HepG2 (cell line): ENCODE measurements around the gene ARF6. TPM values are rescaled to one million over a fixed set of nuclear protein-coding genes. Genes with fewer than 3 reads are reported as not detected.

ENCODE experiments used
- ATAC-seq: fragments of 200-7000 bp; cut with Tn5 transposase; 3 replicates; pipeline ENCODE4 v1.9.1; 2020; ENCODE audit warnings: mild to moderate bottlenecking, moderate library complexity
- BruUV-seq: library from RNA; stranded (reverse); fragments of 400-500 nt; replicated peaks from 2 replicates; lab custom pipeline; 2021; lab: Mats Ljungman, UMichigan
- CTCF ChIA-PET: fragments of 300-600 bp; formaldehyde crosslinking; extraction: SDS; loops from one replicate; lab custom pipeline; 2021; ENCODE audit warnings: low total read pairs, inconsistent platforms, low intra/inter-chr PET ratio; lab: Yijun Ruan, JAX
- POLR2A ChIA-PET: fragments of 350-600 bp; sonication (Branson Sonifier 250); formaldehyde crosslinking; loops from one replicate; lab custom pipeline; 2020; ENCODE audit warnings: antibody characterized with exemption, inconsistent platforms; lab: Yijun Ruan, JAX
- DNase-seq: peaks from one replicate; pipeline ENCODE4 v3.0.0-alpha.2; 2015; ENCODE audit warnings: low spot score
- FAIRE-seq: peaks from 3 replicates; lab custom pipeline; 2011; peaks lifted over from hg19 to GRCh38; lab: Jason Lieb, UNC
- H2AFZ ChIP-seq: one replicate; pipeline ENCODE4 v1.6.1; 2011; ENCODE audit warnings: low read length, inconsistent platforms
- H3K27ac ChIP-seq: fragments of 300-600 bp; 3 replicates; pipeline ENCODE4 v1.8.0; 2011; ENCODE audit warnings: mixed run types, mild to moderate bottlenecking, mixed read lengths, low read length, inconsistent platforms; ENCODE audit not compliant: insufficient read depth; ENCODE audit errors: extremely low read length
- H3K27me3 ChIP-seq, 2 experiments: fragments of 200-600 bp in 1 of 2; 2 replicates in 1 of 2; 3 replicates in 1 of 2; pipeline versions ENCODE4 v1.6.0 to v1.8.0; 2011; ENCODE audit warnings: low read length in 2 of 2, mild to moderate bottlenecking in 2 of 2, moderate library complexity in 2 of 2, inconsistent platforms in 1 of 2; ENCODE audit not compliant: insufficient read depth in 2 of 2, control insufficient read depth in 1 of 2
- H3K36me3 ChIP-seq, 2 experiments: fragments of 200-600 bp in 1 of 2; replicated peaks in 1 of 2; 2 replicates in 1 of 2; 3 replicates in 1 of 2; pipeline versions ENCODE4 v1.5.1 to v1.8.0; 2011; ENCODE audit warnings: low read length in 2 of 2, inconsistent platforms in 1 of 2; ENCODE audit not compliant: insufficient read depth in 2 of 2, control insufficient read depth in 1 of 2
- H3K4me1 ChIP-seq: 2 replicates; pipeline ENCODE4 v1.5.1; 2012; ENCODE audit warnings: low read length, inconsistent platforms; ENCODE audit not compliant: insufficient read depth
- H3K4me2 ChIP-seq: 2 replicates; pipeline ENCODE4 v1.6.0; 2011; ENCODE audit warnings: low read depth, low read length, inconsistent platforms
- H3K4me3 ChIP-seq, 3 experiments: fragments of 200-600 bp in 1 of 3; sonication (generic), shearing (Covaris generic) in 1 of 3; replicated peaks in 1 of 3; 2 replicates each; pipeline ENCODE4 v1.5.1; 2011 to 2016; ENCODE audit warnings: low read length in 3 of 3, inconsistent platforms in 2 of 3, low read depth in 2 of 3, mild to moderate bottlenecking in 2 of 3, control low read depth in 1 of 3, mixed read lengths in 1 of 3; ENCODE audit not compliant: insufficient read depth in 1 of 3
- H3K79me2 ChIP-seq: one replicate; pipeline ENCODE4 v1.6.1; 2011; ENCODE audit warnings: low read length, inconsistent platforms; ENCODE audit not compliant: insufficient read depth
- H3K9ac ChIP-seq: 2 replicates; pipeline ENCODE4 v1.6.0; 2011; ENCODE audit warnings: mild to moderate bottlenecking, low read depth, low read length, inconsistent platforms; ENCODE audit not compliant: insufficient read depth
- H3K9me3 ChIP-seq: 2 replicates; pipeline ENCODE4 v1.5.1; 2012; ENCODE audit warnings: mild to moderate bottlenecking, low read length
- H4K20me1 ChIP-seq: 2 replicates; pipeline ENCODE4 v1.6.0; 2011; ENCODE audit warnings: inconsistent platforms, mild to moderate bottlenecking, low read length, moderate library complexity; ENCODE audit not compliant: insufficient read depth
- KDM1A ChIP-seq: IDR thresholded peaks from 2 replicates; pipeline ENCODE4 v1.6.1; 2016; ENCODE audit warnings: missing compliant biosample characterization
- KDM5A ChIP-seq: fragments of 200-600 bp; sonication (generic); IDR thresholded peaks from 2 replicates; pipeline ENCODE4 v1.7.0; 2018; ENCODE audit warnings: antibody characterized with exemption, mild to moderate bottlenecking, low read length, borderline replicate concordance
- KDM5B ChIP-seq: sonication (generic); formaldehyde crosslinking; IDR thresholded peaks from 2 replicates; pipeline ENCODE4 v1.4.0; 2020; ENCODE audit warnings: missing genetic modification reagents, mild to moderate bottlenecking, borderline replicate concordance
- MAFF ChIP-seq: IDR thresholded peaks from 2 replicates; pipeline ENCODE4 v1.6.1; 2011; ENCODE audit warnings: low read depth, low read length, improper control_type of control experiment
- MAFK ChIP-seq, 2 experiments: IDR thresholded peaks in 1 of 2; conservative IDR thresholded peaks in 1 of 2; 2 replicates each; pipeline ENCODE4 v1.6.1; 2011; ENCODE audit warnings: improper control_type of control experiment in 2 of 2, low read length in 2 of 2
- SOX5 ChIP-seq: IDR thresholded peaks from 2 replicates; pipeline ENCODE4 v1.6.1; 2016; ENCODE audit warnings: borderline replicate concordance
- SOX6 ChIP-seq, 2 experiments: fragments of 450-650 bp in 1 of 2; sonication (generic) in 1 of 2; formaldehyde crosslinking in 1 of 2; IDR thresholded peaks; 2 replicates each; pipeline versions ENCODE4 v1.4.0 to v1.6.1; 2017 to 2020; ENCODE audit warnings: antibody characterized with exemption in 1 of 2, mild to moderate bottlenecking in 1 of 2, missing genetic modification reagents in 1 of 2
- ZNF335 ChIP-seq: sonication (generic); formaldehyde crosslinking; IDR thresholded peaks from 2 replicates; pipeline ENCODE4 v1.4.0; 2020; ENCODE audit warnings: missing genetic modification reagents
- ZNF33A ChIP-seq: sonication (generic); formaldehyde crosslinking; IDR thresholded peaks from 2 replicates; pipeline ENCODE4 v1.5.1; 2020; ENCODE audit warnings: missing genetic modification reagents, mild to moderate bottlenecking, moderate library complexity, borderline replicate concordance
- ZNF749 ChIP-seq: sonication (generic); formaldehyde crosslinking; IDR thresholded peaks from 2 replicates; pipeline ENCODE4 v1.8.0; 2022; ENCODE audit warnings: mild to moderate bottlenecking, missing genetic modification reagents, moderate library complexity, borderline replicate concordance
- ZNF883 ChIP-seq: sonication (generic); formaldehyde crosslinking; IDR thresholded peaks from 2 replicates; pipeline ENCODE4 v1.5.1; 2020; ENCODE audit warnings: mild to moderate bottlenecking, missing genetic modification reagents; ENCODE audit errors: not compliant biosample characterization
- WGBS: methylation state at CpG from one replicate; pipeline ENCODE4 v1.1.6; 2017; ENCODE audit warnings: low lambda C conversion rate; 5-methylcytosine and 5-hydroxymethylcytosine counted together
- in situ Hi-C: cut with HindIII; loops from 2 replicates; pipeline ENCODE4 v1.10.0; 2017; ENCODE audit warnings: low pct_unique_long_range_greater_than_20kb; ENCODE audit not compliant: extremely low pct_ligation_motif_present
- intact Hi-C: fragments of 100-400 bp; cut with micrococcal nuclease; formaldehyde crosslinking; loops from one replicate; pipeline ENCODE4 v1.10.0; 2022; ENCODE audit not compliant: unreplicated experiment
- polyA plus RNA-seq, 8 experiments: library from polyadenylated mRNA; depleted of rRNA in 3 of 8; stranded (reverse) in 7 of 8; unstranded in 1 of 8; fragments of >200 nt; fragmentation: Illumina TruSeq in 4 of 8; extraction: Trizol in 4 of 8; gene quantifications; 2 replicates each; pipeline versions ENCODE4 v1.2.1 to v1.2.3, GENCODE V29; 2011 to 2016; ENCODE audit warnings: low read depth in 4 of 8, missing spikeins in 1 of 8, mixed read lengths in 1 of 8; ENCODE audit not compliant: insufficient read depth in 1 of 8
- total RNA-seq, 5 experiments: library from RNA; depleted of rRNA; stranded (reverse); fragments of >200 nt; fragmentation: Illumina TruSeq; extraction: Trizol; gene quantifications; 2 replicates each; pipeline ENCODE4 v1.2.3, GENCODE V29; 2016; ENCODE audit warnings: low read depth in 1 of 5
- TF ChIP-seq, protein P1 (sequence below): sonication (generic); formaldehyde crosslinking; IDR thresholded peaks from 2 replicates; pipeline ENCODE4 v1.5.1; 2020; ENCODE audit warnings: mild to moderate bottlenecking, moderate library complexity, missing genetic modification reagents
- TF ChIP-seq, protein P2 (sequence below): sonication (generic); formaldehyde crosslinking; IDR thresholded peaks from 2 replicates; pipeline ENCODE4 v1.5.1; 2020; ENCODE audit warnings: missing genetic modification reagents, mild to moderate bottlenecking, borderline replicate concordance
- TF ChIP-seq, protein P3 (sequence below): sonication (generic); IDR thresholded peaks from 2 replicates; pipeline ENCODE4 v1.6.1; 2016; ENCODE audit warnings: low read depth, borderline replicate concordance

Gene ARF6
- total and polyA plus RNA-seq, 2 of the 13 experiments (the other 11 are each of a cell fraction or from before 2014, with no cell fraction given) = 12.7 to 31.9 TPM

DNA sequence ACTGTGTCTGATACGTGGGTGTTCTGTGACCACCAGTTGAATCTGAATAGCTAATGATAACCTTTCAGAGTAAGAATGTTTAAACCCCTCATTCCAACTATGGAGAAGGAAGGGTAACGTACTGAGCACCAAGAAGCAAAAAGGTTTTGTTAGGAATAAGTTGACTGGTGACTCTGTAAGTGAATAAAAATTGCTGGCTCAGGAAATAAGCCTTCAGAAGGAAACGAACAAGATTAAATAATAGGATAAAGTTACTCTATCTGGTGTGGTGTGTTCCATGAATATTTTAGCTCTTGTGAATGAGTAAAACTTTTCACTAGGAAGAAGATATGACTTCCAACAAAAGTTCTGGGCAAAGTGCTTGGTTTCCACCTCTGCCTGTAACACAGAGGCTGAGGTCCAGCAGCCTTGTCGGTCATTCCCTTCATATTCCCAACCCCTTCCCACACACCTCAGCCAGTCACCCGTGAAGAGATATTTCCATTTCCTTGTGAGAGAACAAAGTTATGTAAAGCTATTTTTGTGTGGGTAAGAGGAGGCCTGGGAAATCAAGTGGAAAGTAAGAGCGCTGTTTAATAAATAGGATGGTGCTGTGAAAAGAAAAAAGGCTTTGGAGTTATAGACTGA, 47.1 kb downstream of the ARF6 start:
- FAIRE-seq = no peak
- ChIA-PET CTCF (no interaction called here), POLR2A (no interaction called here)
- H3K27ac ChIP-seq = no peak overlapping the region
- ATAC-seq = no peak
- no TSS peak for BruUV-seq
- H2AFZ ChIP-seq = no peak overlapping the region
- H3K4me1 ChIP-seq = peaks cover 39% of the 10 kb centered on the region
- intact Hi-C loops (loop anchor here (10.0 kb wide), 1 partner anchor 65 kb away; no protein-coding TSS in a partner anchor), in situ Hi-C loops (no loop called here)
- peaks cover 8% of the 10 kb centered on the region; the same call in 1 of the 2 replicates for H3K9me3 ChIP-seq
- WGBS = 63% methylated on average over 6 of the region's 6 CpGs
- no peak overlapping the region for H3K9ac ChIP-seq
- H3K36me3 ChIP-seq = no peaks in the 10 kb centered on the region
- DNase-seq = no peak
- no peaks in the 10 kb centered on the region; a peak in 1 of 5 replicates for H3K27me3 ChIP-seq
- TF ChIP-seq KDM1A (CRISPR knock-in tag) (no peak), MAFK (conservative IDR thresholded peaks at IDR 0.05 in 1 of 2, IDR thresholded peaks at IDR 0.05 in 1 of 2; ENCODE audit: low read length in 2 of 2) (peak in 1 of 2 experiments; percentile 51; a peak in 2 of 4 replicates), ZNF883 (CRISPR knock-in tag) (no peak), SOX5 (CRISPR knock-in tag) (no peak), MAFF (0 out of 2 replicates have a peak, but pooled peaks have one; percentile 7), KDM5A (no peak), ZNF335 (no peak), ZNF749 (CRISPR knock-in tag) (no peak), KDM5B (CRISPR knock-in tag) (no peak), SOX6 (IDR thresholded peaks at IDR 0.05) (no peak), SOX6 (CRISPR knock-in tag; IDR thresholded peaks at IDR 0.05) (no peak), ZNF33A (CRISPR knock-in tag) (no peak)
- TF ChIP-seq, protein P1, sequence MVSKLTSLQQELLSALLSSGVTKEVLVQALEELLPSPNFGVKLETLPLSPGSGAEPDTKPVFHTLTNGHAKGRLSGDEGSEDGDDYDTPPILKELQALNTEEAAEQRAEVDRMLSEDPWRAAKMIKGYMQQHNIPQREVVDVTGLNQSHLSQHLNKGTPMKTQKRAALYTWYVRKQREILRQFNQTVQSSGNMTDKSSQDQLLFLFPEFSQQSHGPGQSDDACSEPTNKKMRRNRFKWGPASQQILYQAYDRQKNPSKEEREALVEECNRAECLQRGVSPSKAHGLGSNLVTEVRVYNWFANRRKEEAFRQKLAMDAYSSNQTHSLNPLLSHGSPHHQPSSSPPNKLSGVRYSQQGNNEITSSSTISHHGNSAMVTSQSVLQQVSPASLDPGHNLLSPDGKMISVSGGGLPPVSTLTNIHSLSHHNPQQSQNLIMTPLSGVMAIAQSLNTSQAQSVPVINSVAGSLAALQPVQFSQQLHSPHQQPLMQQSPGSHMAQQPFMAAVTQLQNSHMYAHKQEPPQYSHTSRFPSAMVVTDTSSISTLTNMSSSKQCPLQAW (CRISPR knock-in tag) = no peak
- TF ChIP-seq, protein P2, sequence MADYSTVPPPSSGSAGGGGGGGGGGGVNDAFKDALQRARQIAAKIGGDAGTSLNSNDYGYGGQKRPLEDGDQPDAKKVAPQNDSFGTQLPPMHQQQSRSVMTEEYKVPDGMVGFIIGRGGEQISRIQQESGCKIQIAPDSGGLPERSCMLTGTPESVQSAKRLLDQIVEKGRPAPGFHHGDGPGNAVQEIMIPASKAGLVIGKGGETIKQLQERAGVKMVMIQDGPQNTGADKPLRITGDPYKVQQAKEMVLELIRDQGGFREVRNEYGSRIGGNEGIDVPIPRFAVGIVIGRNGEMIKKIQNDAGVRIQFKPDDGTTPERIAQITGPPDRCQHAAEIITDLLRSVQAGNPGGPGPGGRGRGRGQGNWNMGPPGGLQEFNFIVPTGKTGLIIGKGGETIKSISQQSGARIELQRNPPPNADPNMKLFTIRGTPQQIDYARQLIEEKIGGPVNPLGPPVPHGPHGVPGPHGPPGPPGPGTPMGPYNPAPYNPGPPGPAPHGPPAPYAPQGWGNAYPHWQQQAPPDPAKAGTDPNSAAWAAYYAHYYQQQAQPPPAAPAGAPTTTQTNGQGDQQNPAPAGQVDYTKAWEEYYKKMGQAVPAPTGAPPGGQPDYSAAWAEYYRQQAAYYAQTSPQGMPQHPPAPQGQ (CRISPR knock-in tag) = no peak
- TF ChIP-seq, protein P3, sequence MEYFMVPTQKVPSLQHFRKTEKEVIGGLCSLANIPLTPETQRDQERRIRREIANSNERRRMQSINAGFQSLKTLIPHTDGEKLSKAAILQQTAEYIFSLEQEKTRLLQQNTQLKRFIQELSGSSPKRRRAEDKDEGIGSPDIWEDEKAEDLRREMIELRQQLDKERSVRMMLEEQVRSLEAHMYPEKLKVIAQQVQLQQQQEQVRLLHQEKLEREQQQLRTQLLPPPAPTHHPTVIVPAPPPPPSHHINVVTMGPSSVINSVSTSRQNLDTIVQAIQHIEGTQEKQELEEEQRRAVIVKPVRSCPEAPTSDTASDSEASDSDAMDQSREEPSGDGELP = no peak
- TF ChIP-seq, all 625 proteins: peak for 2
- Histone ChIP-seq H3K4me3 (no peak overlapping the region), H4K20me1 (no peaks in the 10 kb centered on the region), H3K79me2 (no peaks in the 10 kb centered on the region), H3K4me2 (no peak overlapping the region)
